Neural progenitor cell (in vitro differentiated cells): Measurements from ENCODE around the gene IPO7.

Experiments used
- EZH2 ChIP-seq: fragments of 200-600 bp; sonication (generic); IDR thresholded peaks from 2 replicates; pipeline ENCODE4 v1.6.1; 2017; ENCODE audit warnings: antibody characterized with exemption, mild to moderate bottlenecking, moderate library complexity
- EZH2phosphoT487 ChIP-seq: fragments of 200-600 bp; sonication (generic); IDR thresholded peaks from 2 replicates; pipeline ENCODE4 v1.6.1; 2017; ENCODE audit warnings: antibody characterized with exemption
- TF ChIP-seq, protein P1 (sequence below): fragments of 200-600 bp; sonication (generic); IDR thresholded peaks from 2 replicates; pipeline ENCODE4 v1.5.1; 2017; ENCODE audit warnings: antibody characterized with exemption, mild to moderate bottlenecking

DNA sequence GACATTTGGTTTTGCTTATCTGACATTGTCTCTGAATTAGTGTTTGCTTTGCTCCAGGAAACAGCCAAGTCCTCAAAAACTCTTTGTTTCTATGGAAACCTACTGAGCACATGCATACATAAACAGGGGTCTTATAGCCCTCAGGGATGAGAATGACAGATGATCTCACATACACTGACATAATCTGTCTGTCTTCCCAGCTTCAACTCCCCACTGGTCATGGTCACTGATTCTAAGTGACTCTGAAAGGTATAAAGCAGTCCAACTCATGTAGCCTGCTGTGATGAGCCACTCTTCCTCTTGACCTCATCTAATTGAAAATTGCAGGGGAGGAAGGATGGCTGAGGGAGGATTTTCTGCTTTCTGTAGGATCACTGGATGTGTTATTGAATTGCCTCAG lies 89.0 kb downstream of the IPO7 start:
- TF ChIP-seq, protein P1, sequence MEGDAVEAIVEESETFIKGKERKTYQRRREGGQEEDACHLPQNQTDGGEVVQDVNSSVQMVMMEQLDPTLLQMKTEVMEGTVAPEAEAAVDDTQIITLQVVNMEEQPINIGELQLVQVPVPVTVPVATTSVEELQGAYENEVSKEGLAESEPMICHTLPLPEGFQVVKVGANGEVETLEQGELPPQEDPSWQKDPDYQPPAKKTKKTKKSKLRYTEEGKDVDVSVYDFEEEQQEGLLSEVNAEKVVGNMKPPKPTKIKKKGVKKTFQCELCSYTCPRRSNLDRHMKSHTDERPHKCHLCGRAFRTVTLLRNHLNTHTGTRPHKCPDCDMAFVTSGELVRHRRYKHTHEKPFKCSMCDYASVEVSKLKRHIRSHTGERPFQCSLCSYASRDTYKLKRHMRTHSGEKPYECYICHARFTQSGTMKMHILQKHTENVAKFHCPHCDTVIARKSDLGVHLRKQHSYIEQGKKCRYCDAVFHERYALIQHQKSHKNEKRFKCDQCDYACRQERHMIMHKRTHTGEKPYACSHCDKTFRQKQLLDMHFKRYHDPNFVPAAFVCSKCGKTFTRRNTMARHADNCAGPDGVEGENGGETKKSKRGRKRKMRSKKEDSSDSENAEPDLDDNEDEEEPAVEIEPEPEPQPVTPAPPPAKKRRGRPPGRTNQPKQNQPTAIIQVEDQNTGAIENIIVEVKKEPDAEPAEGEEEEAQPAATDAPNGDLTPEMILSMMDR = no peak
- TF ChIP-seq EZH2 (no peak), EZH2phosphoT487 (no peak)
